ENCODE data around the gene RHOA.

DNA sequence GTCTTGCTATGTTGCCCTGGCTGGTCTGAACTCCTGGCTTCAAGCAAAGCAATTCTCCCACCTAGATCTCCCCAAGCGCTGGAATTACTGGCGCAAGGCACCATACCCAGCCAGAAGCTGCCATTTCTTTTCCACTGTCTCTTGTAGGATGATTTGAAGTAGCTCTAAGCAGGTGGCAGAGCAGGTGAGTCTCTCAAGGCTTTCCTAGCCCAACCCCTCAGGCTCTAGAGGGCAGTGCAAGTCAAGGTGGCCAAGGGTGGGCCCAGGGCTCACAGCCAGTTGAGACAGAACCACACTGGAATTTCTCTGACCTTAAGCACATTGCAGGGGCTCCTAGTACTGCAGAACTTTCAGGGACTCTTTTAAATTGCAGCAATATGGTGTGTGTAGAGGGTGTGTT is 42.7 kb upstream of the RHOA start:
- TF ChIP-seq, protein P1, sequence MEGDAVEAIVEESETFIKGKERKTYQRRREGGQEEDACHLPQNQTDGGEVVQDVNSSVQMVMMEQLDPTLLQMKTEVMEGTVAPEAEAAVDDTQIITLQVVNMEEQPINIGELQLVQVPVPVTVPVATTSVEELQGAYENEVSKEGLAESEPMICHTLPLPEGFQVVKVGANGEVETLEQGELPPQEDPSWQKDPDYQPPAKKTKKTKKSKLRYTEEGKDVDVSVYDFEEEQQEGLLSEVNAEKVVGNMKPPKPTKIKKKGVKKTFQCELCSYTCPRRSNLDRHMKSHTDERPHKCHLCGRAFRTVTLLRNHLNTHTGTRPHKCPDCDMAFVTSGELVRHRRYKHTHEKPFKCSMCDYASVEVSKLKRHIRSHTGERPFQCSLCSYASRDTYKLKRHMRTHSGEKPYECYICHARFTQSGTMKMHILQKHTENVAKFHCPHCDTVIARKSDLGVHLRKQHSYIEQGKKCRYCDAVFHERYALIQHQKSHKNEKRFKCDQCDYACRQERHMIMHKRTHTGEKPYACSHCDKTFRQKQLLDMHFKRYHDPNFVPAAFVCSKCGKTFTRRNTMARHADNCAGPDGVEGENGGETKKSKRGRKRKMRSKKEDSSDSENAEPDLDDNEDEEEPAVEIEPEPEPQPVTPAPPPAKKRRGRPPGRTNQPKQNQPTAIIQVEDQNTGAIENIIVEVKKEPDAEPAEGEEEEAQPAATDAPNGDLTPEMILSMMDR (IDR thresholded peaks at IDR 0.05; ENCODE audit: low read depth, low read length, poor library complexity, severe bottlenecking): no peak
- TF ChIP-seq EZH2phosphoT487 (IDR thresholded peaks at IDR 0.05; ENCODE audit: borderline replicate concordance, low read length): no peak
